IMR-90 (cell line): ENCODE results near the gene KCNK4. TPM values are rescaled to one million over a fixed set of nuclear protein-coding genes. Genes with fewer than 3 reads are reported as not detected.

ENCODE experiments used
- ATAC-seq: fragments of 200-7000 bp; cut with Tn5 transposase; 2 replicates; pipeline ENCODE4 v1.9.1; 2020; ENCODE audit warnings: low read depth, mild to moderate bottlenecking, moderate library complexity
- BruUV-seq: library from RNA; stranded (reverse); fragments of 400-500 nt; replicated peaks from 2 replicates; lab custom pipeline; 2021; lab: Mats Ljungman, UMichigan
- CTCF ChIA-PET: fragments of 300-600 bp; formaldehyde crosslinking; extraction: SDS; loops from one replicate; lab custom pipeline; 2021; ENCODE audit warnings: antibody characterized with exemption; lab: Yijun Ruan, JAX
- POLR2A ChIA-PET: fragments of 300-600 bp; sonication (Branson Sonifier 250); formaldehyde crosslinking; loops from one replicate; lab custom pipeline; 2022; ENCODE audit warnings: antibody characterized with exemption; ENCODE audit not compliant: unreplicated experiment; lab: Charles Lee
- DNase-seq: peaks from one replicate; pipeline ENCODE4 v3.0.0; 2013
- H2AFZ ChIP-seq: replicated peaks from 2 replicates; pipeline ENCODE3; 2013; ENCODE audit warnings: low read length, mild to moderate bottlenecking; ENCODE audit not compliant: poor library complexity
- H2AK5ac ChIP-seq: 2 replicates; pipeline ENCODE4 v1.6.1; 2013; ENCODE audit warnings: low read depth, low read length, inconsistent platforms
- H2AK9ac ChIP-seq: replicated peaks from 2 replicates; pipeline ENCODE3; 2013; ENCODE audit warnings: mild to moderate bottlenecking, low read depth, low read length, moderate library complexity; ENCODE audit not compliant: poor library complexity
- H2BK120ac ChIP-seq: 2 replicates; pipeline ENCODE4 v1.6.1; 2013; ENCODE audit warnings: low read depth, low read length, inconsistent platforms
- H2BK15ac ChIP-seq: 3 replicates; pipeline ENCODE4 v1.6.1; 2013; ENCODE audit warnings: low read depth, low read length, inconsistent platforms
- H2BK20ac ChIP-seq: 2 replicates; pipeline ENCODE4 v1.6.1; 2013; ENCODE audit warnings: low read depth, mild to moderate bottlenecking, inconsistent platforms, low read length, moderate library complexity
- H2BK5ac ChIP-seq: 2 replicates; pipeline ENCODE4 v1.6.1; 2013; ENCODE audit warnings: mild to moderate bottlenecking, low read depth, low read length, inconsistent platforms; ENCODE audit not compliant: poor library complexity, severe bottlenecking
- H3K14ac ChIP-seq: replicated peaks from 2 replicates; pipeline ENCODE4 v1.6.1; 2013; ENCODE audit warnings: low read depth, low read length, inconsistent platforms
- H3K18ac ChIP-seq: 2 replicates; pipeline ENCODE4 v1.6.1; 2013; ENCODE audit warnings: low read depth, low read length, control low read depth
- H3K23ac ChIP-seq: 2 replicates; pipeline ENCODE4 v1.6.1; 2013; ENCODE audit warnings: low read depth, low read length, inconsistent platforms
- H3K27ac ChIP-seq: 2 replicates; pipeline ENCODE4 v1.5.1; 2013; ENCODE audit warnings: mild to moderate bottlenecking, control low read depth, low read length; ENCODE audit not compliant: insufficient read depth
- H3K27me3 ChIP-seq: 2 replicates; pipeline ENCODE4 v1.6.1; 2013; ENCODE audit warnings: low read length; ENCODE audit not compliant: control insufficient read depth, insufficient read depth
- H3K36me3 ChIP-seq: 2 replicates; pipeline ENCODE4 v1.6.1; 2013; ENCODE audit warnings: low read length, mixed read lengths; ENCODE audit not compliant: control insufficient read depth, insufficient read depth
- H3K4ac ChIP-seq: 2 replicates; pipeline ENCODE4 v1.6.1; 2013; ENCODE audit warnings: low read depth, low read length, inconsistent platforms
- H3K4me1 ChIP-seq: 2 replicates; pipeline ENCODE4 v1.6.1; 2013; ENCODE audit warnings: low read length, mixed read lengths; ENCODE audit not compliant: control insufficient read depth, insufficient read depth
- H3K4me2 ChIP-seq: 2 replicates; pipeline ENCODE4 v1.6.1; 2013; ENCODE audit warnings: low read depth, mild to moderate bottlenecking, control low read depth, low read length, moderate library complexity
- H3K4me3 ChIP-seq: 2 replicates; pipeline ENCODE4 v1.5.1; 2013; ENCODE audit warnings: low read depth, mild to moderate bottlenecking, control low read depth, low read length, moderate library complexity; ENCODE audit not compliant: insufficient read depth
- H3K56ac ChIP-seq: 2 replicates; pipeline ENCODE4 v1.6.1; 2013; ENCODE audit warnings: low read length, inconsistent platforms; ENCODE audit not compliant: insufficient read depth; ENCODE audit errors: extremely low read depth
- H3K79me1 ChIP-seq, 2 experiments: 2 replicates each; pipeline ENCODE4 v1.6.1; 2013; ENCODE audit warnings: low read length in 2 of 2, inconsistent platforms in 1 of 2, low read depth in 1 of 2
- H3K9ac ChIP-seq: 2 replicates; pipeline ENCODE4 v1.6.1; 2013; ENCODE audit warnings: low read depth, low read length, control low read depth
- H3K9me1 ChIP-seq: 2 replicates; pipeline ENCODE4 v1.6.1; 2013; ENCODE audit warnings: low read length, inconsistent platforms; ENCODE audit not compliant: insufficient read depth
- H3K9me3 ChIP-seq: 2 replicates; pipeline ENCODE4 v1.6.1; 2013; ENCODE audit warnings: low read length; ENCODE audit not compliant: control insufficient read depth, insufficient read depth
- H4K20me1 ChIP-seq: 2 replicates; pipeline ENCODE4 v1.6.1; 2013; ENCODE audit warnings: low read length, inconsistent platforms; ENCODE audit not compliant: insufficient read depth
- H4K5ac ChIP-seq: 2 replicates; pipeline ENCODE4 v1.6.1; 2013; ENCODE audit warnings: mild to moderate bottlenecking, low read depth, low read length, control low read depth
- H4K8ac ChIP-seq, 2 experiments: 2 replicates each; pipeline ENCODE4 v1.6.1; 2013; ENCODE audit warnings: low read depth in 2 of 2, low read length in 2 of 2, control low read depth in 1 of 2, inconsistent platforms in 1 of 2
- H4K91ac ChIP-seq: 2 replicates; pipeline ENCODE4 v1.6.1; 2013; ENCODE audit warnings: low read depth, low read length, inconsistent platforms; ENCODE audit not compliant: insufficient read depth
- BHLHE40 ChIP-seq: fragments of 150-350 bp; IDR thresholded peaks from 2 replicates; pipeline ENCODE4 v1.6.1; 2016; ENCODE audit warnings: mild to moderate bottlenecking, low read depth, low read length
- CEBPB ChIP-seq: IDR thresholded peaks from 2 replicates; pipeline ENCODE4 v1.6.1; 2012; ENCODE audit warnings: low read depth, low read length, improper control_type of control experiment
- CHD1 ChIP-seq: IDR thresholded peaks from 2 replicates; pipeline ENCODE4 v1.6.1; 2012; ENCODE audit warnings: low read depth, low read length, improper control_type of control experiment
- ELK1 ChIP-seq: fragments of 150-350 bp; IDR thresholded peaks from 2 replicates; pipeline ENCODE4 v1.6.1; 2016; ENCODE audit warnings: low read depth, mild to moderate bottlenecking, low read length, moderate library complexity, borderline replicate concordance
- FOS ChIP-seq: fragments of 150-350 bp; IDR thresholded peaks from 2 replicates; pipeline ENCODE4 v1.6.1; 2016; ENCODE audit warnings: low read depth, low read length
- MAFK ChIP-seq: IDR thresholded peaks from 2 replicates; pipeline ENCODE4 v1.6.1; 2012; ENCODE audit warnings: low read depth, low read length, improper control_type of control experiment
- MAZ ChIP-seq: IDR thresholded peaks from 2 replicates; pipeline ENCODE4 v1.6.1; 2012; ENCODE audit warnings: low read depth, mild to moderate bottlenecking, low read length, improper control_type of control experiment, moderate library complexity, borderline replicate concordance
- NFE2L2 ChIP-seq: fragments of 150-350 bp; IDR thresholded peaks from 2 replicates; pipeline ENCODE4 v1.6.1; 2016; ENCODE audit warnings: low read depth, mild to moderate bottlenecking, low read length
- POLR2A ChIP-seq: IDR thresholded peaks from 2 replicates; pipeline ENCODE4 v1.6.1; 2012; ENCODE audit warnings: mild to moderate bottlenecking, low read depth, low read length
- RCOR1 ChIP-seq: IDR thresholded peaks from 2 replicates; pipeline ENCODE4 v1.6.1; 2012; ENCODE audit warnings: mild to moderate bottlenecking, low read length, improper control_type of control experiment; ENCODE audit not compliant: insufficient replicate concordance
- RFX5 ChIP-seq: IDR thresholded peaks from 2 replicates; pipeline ENCODE4 v1.8.0; 2012; ENCODE audit warnings: low read depth, mild to moderate bottlenecking, low read length, moderate library complexity
- SMC3 ChIP-seq: fragments of 150-350 bp; IDR thresholded peaks from 2 replicates; pipeline ENCODE4 v1.6.1; 2016; ENCODE audit warnings: low read depth, mild to moderate bottlenecking, antibody characterized with exemption, low read length, moderate library complexity
- USF2 ChIP-seq: fragments of 150-350 bp; IDR thresholded peaks from 2 replicates; pipeline ENCODE4 v1.6.1; 2017; ENCODE audit warnings: mild to moderate bottlenecking, antibody characterized with exemption, low read length, low read depth
- WGBS, 2 experiments: methylation state at CpG; one replicate each; pipeline versions ENCODE4 v1.1.5 to v1.1.7; 2013; ENCODE audit warnings: missing lambda C conversion rate in 2 of 2; ENCODE audit not compliant: insufficient read length in 1 of 2; ENCODE audit errors: extremely low coverage in 2 of 2; 5-methylcytosine and 5-hydroxymethylcytosine counted together
- dilution Hi-C: fragments of 300-500 bp; cut with HindIII; formaldehyde crosslinking; loops from one replicate; pipeline ENCODE4 v1.14.3; 2018; ENCODE audit warnings: low sequenced_read_pairs; ENCODE audit not compliant: unreplicated experiment
- in situ Hi-C: fragments of 300-500 bp; cut with MboI; formaldehyde crosslinking; loops from 3 replicates; pipeline ENCODE4 v1.14.3; 2019; ENCODE audit warnings: low sequenced_read_pairs, inconsistent platforms, mixed read lengths
- intact Hi-C: fragments of 100-400 bp; cut with micrococcal nuclease; formaldehyde crosslinking; loops from 2 replicates; pipeline ENCODE4 v1.10.0; 2022
- polyA plus RNA-seq, 3 experiments: library from polyadenylated mRNA; depleted of rRNA; stranded (reverse); fragments of >200 nt; gene quantifications; 2 replicates each; pipeline ENCODE4 v1.2.3, GENCODE V29; 2012; ENCODE audit warnings: low replicate concordance in 1 of 3
- total RNA-seq: library from RNA; depleted of rRNA; stranded (reverse); fragments of >200 nt; gene quantifications from 2 replicates; pipeline ENCODE4 v1.2.3, GENCODE V29; 2012
- TF ChIP-seq, protein P1 (sequence below): conservative IDR thresholded peaks from 2 replicates; pipeline ENCODE4 v1.5.1; 2012; ENCODE audit warnings: mild to moderate bottlenecking, low read depth, low read length, improper control_type of control experiment

Gene KCNK4
- total and polyA plus RNA-seq, 2 of the 4 experiments (the other 2 are of a cell fraction) = not detected

DNA sequence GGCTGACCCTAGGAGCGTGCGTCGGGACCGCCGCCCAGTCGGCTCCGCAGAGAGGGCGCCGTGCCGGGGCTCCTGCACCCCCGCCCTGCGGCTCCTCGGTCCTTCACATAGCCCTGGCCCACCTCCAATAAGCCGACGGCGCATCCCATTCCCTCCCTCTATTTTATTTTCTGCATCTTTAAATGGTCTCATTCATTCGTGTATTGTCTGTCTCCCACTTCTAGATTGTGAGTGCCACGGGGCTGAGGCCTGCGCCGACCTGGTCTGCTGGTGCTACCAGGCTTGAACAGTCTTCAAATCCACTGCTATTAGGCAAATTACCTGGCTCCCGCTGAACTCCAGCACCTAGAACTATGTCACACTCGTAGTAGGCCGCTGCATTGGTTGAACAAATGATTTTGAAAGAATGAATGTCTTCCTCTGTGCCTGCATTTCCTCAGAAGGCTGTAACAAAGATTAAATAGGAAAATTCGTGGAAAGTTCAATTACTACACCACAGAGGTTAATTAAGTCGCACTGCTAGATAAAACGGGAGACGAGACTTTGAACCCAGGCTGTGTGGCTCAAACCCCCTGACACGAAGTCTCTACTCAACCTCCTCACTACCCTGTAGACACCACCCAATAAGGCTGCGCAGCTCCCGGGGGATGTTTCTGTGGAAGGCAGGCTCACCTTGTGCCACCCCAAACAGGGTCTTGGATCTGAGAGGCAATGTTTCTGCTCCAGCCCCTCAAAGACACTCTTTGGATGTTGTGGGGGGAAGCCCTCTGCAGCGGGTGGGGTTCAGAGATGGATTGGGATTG is 43.2 kb upstream of the KCNK4 start:
- H3K14ac ChIP-seq = no peak overlapping the region
- peak overlapping the region; percentile 76 for H3K4me2 ChIP-seq
- no peak overlapping the region for H3K56ac ChIP-seq
- no peak for ATAC-seq
- H3K9me1 ChIP-seq = no peaks in the 10 kb centered on the region
- no peak overlapping the region; the same call in 1 of the 2 replicates for H3K27ac ChIP-seq
- H4K8ac ChIP-seq = peak overlapping the region; percentile 91 to 99
- peaks cover 10% of the 10 kb centered on the region for H3K36me3 ChIP-seq
- CTCF ChIA-PET = no interaction called here
- intact Hi-C loops (no loop called here), dilution Hi-C loops (no loop called here), in situ Hi-C loops (no loop called here)
- H2BK20ac ChIP-seq = no peak overlapping the region
- POLR2A ChIA-PET = no interaction called here
- peak overlapping the region; percentile 58; the same call in 1 of the 2 replicates for H4K91ac ChIP-seq
- H3K79me1 ChIP-seq = peaks cover 3 to 36% of the 10 kb centered on the region in 2 experiments; a peak in 3 of 4 replicates
- peak overlapping the region; percentile 92 for H2AFZ ChIP-seq
- H3K4ac ChIP-seq = peak overlapping the region; percentile 67
- peaks cover 11% of the 10 kb centered on the region for H3K4me1 ChIP-seq
- H2BK120ac ChIP-seq = no peak overlapping the region
- peak overlapping the region; percentile 80 for H4K5ac ChIP-seq
- peak overlapping the region; percentile 39 for H3K9ac ChIP-seq
- H2AK9ac ChIP-seq = peak overlapping the region; percentile 93
- peak overlapping the region; percentile 6 for H2BK5ac ChIP-seq
- H3K23ac ChIP-seq = 0 out of 2 replicates have a peak overlapping the region, but pooled peaks have one; percentile 22
- no peak overlapping the region for H2BK15ac ChIP-seq
- peak overlapping the region; percentile 91 for H2AK5ac ChIP-seq
- no TSS peak for BruUV-seq
- peaks cover 22% of the 10 kb centered on the region for H4K20me1 ChIP-seq
- 39% methylated on average over 9 of the region's 31 CpGs; no CpG with 5 or more reads in 1 of the 2 experiments for WGBS, 2 experiments
- DNase-seq = no peak
- H3K18ac ChIP-seq = no peak overlapping the region
- H3K4me3 ChIP-seq = peak overlapping the region; percentile 24
- no peaks in the 10 kb centered on the region for H3K9me3 ChIP-seq
- no peaks in the 10 kb centered on the region for H3K27me3 ChIP-seq
- TF ChIP-seq POLR2A (no peak), MAZ (no peak), BHLHE40 (no peak), USF2 (no peak), FOS (no peak), CHD1 (no peak), ELK1 (no peak), RCOR1 (no peak), CEBPB (no peak), MAFK (no peak), NFE2L2 (no peak), RFX5 (no peak), SMC3 (no peak)
- TF ChIP-seq, protein P1, sequence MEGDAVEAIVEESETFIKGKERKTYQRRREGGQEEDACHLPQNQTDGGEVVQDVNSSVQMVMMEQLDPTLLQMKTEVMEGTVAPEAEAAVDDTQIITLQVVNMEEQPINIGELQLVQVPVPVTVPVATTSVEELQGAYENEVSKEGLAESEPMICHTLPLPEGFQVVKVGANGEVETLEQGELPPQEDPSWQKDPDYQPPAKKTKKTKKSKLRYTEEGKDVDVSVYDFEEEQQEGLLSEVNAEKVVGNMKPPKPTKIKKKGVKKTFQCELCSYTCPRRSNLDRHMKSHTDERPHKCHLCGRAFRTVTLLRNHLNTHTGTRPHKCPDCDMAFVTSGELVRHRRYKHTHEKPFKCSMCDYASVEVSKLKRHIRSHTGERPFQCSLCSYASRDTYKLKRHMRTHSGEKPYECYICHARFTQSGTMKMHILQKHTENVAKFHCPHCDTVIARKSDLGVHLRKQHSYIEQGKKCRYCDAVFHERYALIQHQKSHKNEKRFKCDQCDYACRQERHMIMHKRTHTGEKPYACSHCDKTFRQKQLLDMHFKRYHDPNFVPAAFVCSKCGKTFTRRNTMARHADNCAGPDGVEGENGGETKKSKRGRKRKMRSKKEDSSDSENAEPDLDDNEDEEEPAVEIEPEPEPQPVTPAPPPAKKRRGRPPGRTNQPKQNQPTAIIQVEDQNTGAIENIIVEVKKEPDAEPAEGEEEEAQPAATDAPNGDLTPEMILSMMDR = no peak
